Esophagus squamous epithelium (tissue), 5 donors: Measurements from ENCODE around the gene CCL25. TPM values are rescaled to one million over a fixed set of nuclear protein-coding genes. Genes with fewer than 3 reads are reported as not detected.
"Not testable (repeated sequence)": the region's sequence is repeated elsewhere in the genome, so short reads cannot be mapped to it uniquely, and the experiment has no call there.

Experiments
- DNase-seq: peaks from one replicate; lab custom pipeline; 2025; lab: John Stamatoyannopoulos, UW
- H3K27ac ChIP-seq, 4 donors: fragments of 200-600 bp; sonication (generic); one replicate each; pipeline ENCODE4 v1.5.1; 2016 to 2019; ENCODE audit warnings: mild to moderate bottlenecking in 1 of 4
- H3K27me3 ChIP-seq, 4 donors: fragments of 200-600 bp; sonication (generic); 1 replicate in 3 of 4; 2 replicates in 1 of 4; pipeline versions ENCODE4 v1.5.1 to v1.6.0; 2017 to 2021; ENCODE audit warnings: antibody characterized with exemption in 1 of 4
- H3K36me3 ChIP-seq, 3 donors: fragments of 200-600 bp; sonication (generic); one replicate each; pipeline ENCODE4 v1.5.1; 2016 to 2019
- H3K4me1 ChIP-seq, 3 donors: fragments of 200-600 bp; sonication (generic); one replicate each; pipeline ENCODE4 v1.5.1; 2017 to 2019
- H3K4me3 ChIP-seq, 4 donors: fragments of 200-600 bp; sonication (generic); 1 replicate in 3 of 4; 2 replicates in 1 of 4; pipeline ENCODE4 v1.5.1; 2016 to 2019; ENCODE audit warnings: mild to moderate bottlenecking in 2 of 4, moderate library complexity in 1 of 4
- H3K9me3 ChIP-seq, 3 donors: fragments of 200-600 bp; sonication (generic); one replicate each; pipeline ENCODE4 v1.5.1; 2016 to 2019
- POLR2A ChIP-seq, 4 donors: fragments of 450-650 bp; IDR thresholded peaks; one replicate each; pipeline ENCODE4 v1.6.1; 2017; ENCODE audit warnings: antibody characterized with exemption in 4 of 4, mild to moderate bottlenecking in 4 of 4, moderate library complexity in 3 of 4
- WGBS, 2 donors: methylation state at CpG; one replicate each; pipeline ENCODE4 v1.1.5; 2018; 5-methylcytosine and 5-hydroxymethylcytosine counted together
- intact Hi-C: fragments of 100-400 bp; cut with DNase I; formaldehyde crosslinking; loops from one replicate; pipeline ENCODE4 v1.15.0; 2022
- total RNA-seq, 4 donors: library from RNA; depleted of rRNA; stranded (reverse); fragments of >200 nt; gene quantifications; one replicate each; pipeline ENCODE4 v1.1.0, GENCODE V29; 2016
- TF ChIP-seq, protein P1 (sequence below), 6 experiments: fragments of 450-650 bp in 4 of 6; fragments of 200-600 bp in 2 of 6; sonication (generic) in 2 of 6; IDR thresholded peaks; one replicate each; pipeline ENCODE4 v1.5.1; 2016 to 2019; ENCODE audit warnings: antibody characterized with exemption in 6 of 6, mild to moderate bottlenecking in 4 of 6, moderate library complexity in 4 of 6
- donor health status: DM: yes; HTN: yes; CAD: no.

Gene CCL25
- total RNA-seq, 4 donors from 2014 or later, result not detected

DNA sequence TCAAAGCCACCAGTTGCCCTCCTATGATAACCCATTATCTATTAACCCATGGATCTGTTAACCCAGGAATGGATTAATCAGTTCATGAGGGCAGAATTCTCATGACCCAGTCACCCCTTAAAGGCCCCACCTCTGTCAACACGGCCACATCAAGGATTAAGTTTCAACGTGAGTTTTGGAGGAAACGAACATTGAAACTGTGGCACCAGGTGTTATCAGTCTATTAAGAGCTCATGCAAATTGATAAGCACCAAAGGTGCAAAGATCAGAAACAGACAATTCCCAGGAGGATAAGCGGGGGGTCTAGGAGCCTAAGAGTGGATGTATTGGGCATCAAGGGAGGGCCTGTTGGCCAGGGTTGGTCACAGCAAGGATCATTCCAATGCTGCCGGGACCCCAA lies 27.2 kb upstream of the CCL25 start:
- no peaks in the 10 kb centered on the region for H3K36me3 ChIP-seq
- H3K9me3 ChIP-seq, result no peaks in the 10 kb centered on the region
- no peaks in the 10 kb centered on the region for H3K4me1 ChIP-seq
- no peak for DNase-seq
- TF ChIP-seq, protein P1, sequence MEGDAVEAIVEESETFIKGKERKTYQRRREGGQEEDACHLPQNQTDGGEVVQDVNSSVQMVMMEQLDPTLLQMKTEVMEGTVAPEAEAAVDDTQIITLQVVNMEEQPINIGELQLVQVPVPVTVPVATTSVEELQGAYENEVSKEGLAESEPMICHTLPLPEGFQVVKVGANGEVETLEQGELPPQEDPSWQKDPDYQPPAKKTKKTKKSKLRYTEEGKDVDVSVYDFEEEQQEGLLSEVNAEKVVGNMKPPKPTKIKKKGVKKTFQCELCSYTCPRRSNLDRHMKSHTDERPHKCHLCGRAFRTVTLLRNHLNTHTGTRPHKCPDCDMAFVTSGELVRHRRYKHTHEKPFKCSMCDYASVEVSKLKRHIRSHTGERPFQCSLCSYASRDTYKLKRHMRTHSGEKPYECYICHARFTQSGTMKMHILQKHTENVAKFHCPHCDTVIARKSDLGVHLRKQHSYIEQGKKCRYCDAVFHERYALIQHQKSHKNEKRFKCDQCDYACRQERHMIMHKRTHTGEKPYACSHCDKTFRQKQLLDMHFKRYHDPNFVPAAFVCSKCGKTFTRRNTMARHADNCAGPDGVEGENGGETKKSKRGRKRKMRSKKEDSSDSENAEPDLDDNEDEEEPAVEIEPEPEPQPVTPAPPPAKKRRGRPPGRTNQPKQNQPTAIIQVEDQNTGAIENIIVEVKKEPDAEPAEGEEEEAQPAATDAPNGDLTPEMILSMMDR (IDR thresholded peaks at IDR 0.05), result no peak
- no peak for TF ChIP-seq POLR2A (IDR thresholded peaks at IDR 0.05)
- no peak overlapping the region for H3K27ac ChIP-seq
- H3K27me3 ChIP-seq, result no peaks in the 10 kb centered on the region
- intact Hi-C loops, result no loop called here
- WGBS, 2 donors, result 78 to 83% methylated on average over 4 to 5 of the region's 5 CpGs
- no peak overlapping the region for H3K4me3 ChIP-seq

DNA sequence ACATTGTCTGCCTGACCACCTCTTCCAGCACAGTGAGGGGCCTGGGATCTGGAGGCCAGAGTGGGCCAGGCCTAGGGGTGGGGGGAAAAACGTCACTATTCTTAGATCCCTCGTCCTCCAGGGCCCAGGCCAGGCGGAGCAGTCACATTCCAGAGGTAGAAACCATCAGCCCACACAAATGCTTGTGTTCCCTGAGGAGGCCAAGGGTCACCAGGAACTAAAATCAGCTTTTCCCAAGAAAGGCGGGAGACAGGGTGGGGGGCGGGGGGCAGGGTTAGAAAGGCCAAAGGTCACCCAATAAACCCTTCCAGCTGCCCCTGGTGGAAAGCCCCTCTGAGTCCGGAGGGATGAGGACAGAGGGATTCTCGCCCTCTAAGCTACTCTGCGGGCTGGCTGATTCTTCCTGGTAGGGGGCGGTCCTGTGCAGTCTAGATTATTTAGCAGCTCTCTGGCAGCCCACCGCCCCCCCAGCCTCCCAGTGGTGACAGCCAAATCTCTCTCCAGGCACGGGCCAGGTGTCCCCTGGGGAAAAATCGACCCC lies 23.5 kb upstream of the CCL25 start:
- intact Hi-C loops, result no loop called here
- H3K27me3 ChIP-seq, result no peaks in the 10 kb centered on the region
- H3K4me3 ChIP-seq, result no peak overlapping the region
- no peak for DNase-seq
- no peaks in the 10 kb centered on the region for H3K36me3 ChIP-seq
- 42 to 53% methylated on average over 7 to 10 of the region's 12 CpGs for WGBS, 2 donors
- H3K9me3 ChIP-seq, result no peaks in the 10 kb centered on the region
- no peak for TF ChIP-seq POLR2A (IDR thresholded peaks at IDR 0.05)
- TF ChIP-seq, protein P1 (IDR thresholded peaks at IDR 0.05), result no peak
- no peaks in the 10 kb centered on the region for H3K4me1 ChIP-seq
- no peak overlapping the region for H3K27ac ChIP-seq

DNA sequence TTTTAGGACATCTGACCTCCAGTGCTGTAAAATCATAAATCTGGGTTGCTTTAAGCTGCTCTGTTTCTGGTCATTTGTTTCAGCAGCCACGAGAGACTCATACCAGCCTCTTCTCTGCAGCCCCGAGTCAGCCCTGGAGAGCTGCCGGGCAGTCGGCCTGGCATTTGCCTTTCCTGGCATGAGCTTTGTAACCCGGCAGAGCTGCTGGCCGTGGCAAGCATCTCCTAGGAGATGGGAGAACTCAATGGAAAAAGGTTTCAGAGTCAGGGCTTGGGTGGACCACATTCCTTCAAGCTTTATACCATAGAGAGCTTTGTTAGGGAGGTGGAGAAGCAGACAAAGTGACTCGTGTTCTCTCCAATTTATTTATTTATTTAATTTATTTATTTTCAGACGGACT lies 21.6 kb upstream of the CCL25 start:
- Histone ChIP-seq H3K27me3 (no peaks in the 10 kb centered on the region), H3K4me1 (no peaks in the 10 kb centered on the region), H3K9me3 (no peaks in the 10 kb centered on the region), H3K36me3 (no peaks in the 10 kb centered on the region), H3K4me3 (no peak overlapping the region), H3K27ac (no peak overlapping the region)
- DNase-seq, result no peak
- intact Hi-C loops, result no loop called here
- TF ChIP-seq, protein P1 (IDR thresholded peaks at IDR 0.05), result no peak
- no peak for TF ChIP-seq POLR2A (IDR thresholded peaks at IDR 0.05)
- WGBS, 2 donors, result 76 to 78% methylated on average over 8 of the region's 8 CpGs

DNA sequence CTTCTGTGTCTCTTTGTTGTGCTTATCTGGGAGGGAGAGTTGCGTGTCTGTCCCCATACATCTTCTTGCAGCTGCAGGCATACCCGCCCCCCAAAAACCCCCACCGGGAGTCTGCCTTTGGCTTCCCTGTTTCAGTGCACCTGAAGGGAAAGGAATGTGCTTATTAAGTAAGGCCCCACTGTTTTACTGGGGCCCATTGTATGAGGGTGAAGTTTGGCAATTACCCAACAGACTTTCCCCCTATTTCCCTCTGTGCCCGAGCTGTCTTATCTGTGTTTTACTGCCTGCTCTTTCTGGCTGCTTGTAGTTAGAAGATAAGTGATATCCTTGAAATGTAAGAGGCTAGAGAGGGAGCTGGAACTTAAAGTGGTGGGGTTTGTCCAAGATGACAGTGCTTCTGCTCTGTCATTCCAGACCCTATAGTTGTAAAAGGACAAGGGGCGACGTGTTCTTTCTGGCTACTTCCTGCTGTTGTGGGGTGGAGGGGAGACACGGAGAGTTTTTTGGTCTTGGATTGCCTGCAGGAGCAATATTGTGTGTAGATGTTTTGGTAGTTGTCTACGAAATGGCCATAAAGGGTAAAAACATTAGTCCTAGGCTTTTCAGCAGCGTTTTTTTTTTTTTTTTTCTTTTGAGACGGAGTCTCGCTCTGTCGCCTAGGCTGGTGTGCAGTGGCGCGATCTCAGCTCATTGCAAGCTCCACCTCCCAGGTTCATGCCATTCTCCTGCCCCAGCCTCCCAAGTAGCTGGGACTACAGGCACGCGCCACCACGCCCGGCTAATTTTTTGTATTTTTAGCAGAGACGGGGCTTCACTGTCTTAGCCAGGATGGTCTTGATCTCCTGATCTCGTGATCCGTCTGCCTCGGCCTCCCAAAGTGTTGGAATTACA lies 19.0 kb upstream of the CCL25 start:
- DNase-seq, intact Hi-C loops: not testable (repeated sequence)

DNA sequence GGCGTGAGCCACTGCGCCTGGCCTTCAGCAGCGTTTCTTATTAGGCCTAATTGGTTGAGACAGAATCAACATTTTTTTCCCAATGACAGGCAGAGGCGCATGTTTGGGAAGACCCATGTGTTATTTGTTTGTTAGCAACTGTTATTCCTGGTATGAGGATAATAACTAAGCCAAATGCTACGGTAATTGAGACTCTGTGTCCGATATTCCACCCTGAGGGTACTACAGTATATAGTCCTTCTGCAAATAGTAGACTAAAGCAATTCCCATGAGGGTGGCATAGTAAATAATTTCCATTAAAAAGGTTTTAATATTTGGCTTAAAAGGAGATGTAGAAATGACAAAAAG lies 18.4 kb upstream of the CCL25 start:
- Histone ChIP-seq H3K27ac (no peak overlapping the region), H3K27me3 (peaks cover 0 to 28% (median 0%) of the 10 kb centered on the region in 4 donors), H3K4me1 (no peaks in the 10 kb centered on the region), H3K4me3 (no peak overlapping the region), H3K9me3 (no peaks in the 10 kb centered on the region), H3K36me3 (no peaks in the 10 kb centered on the region)
- no peak for DNase-seq
- 79 to 89% methylated on average over 6 of the region's 6 CpGs for WGBS, 2 donors
- intact Hi-C loops, result no loop called here
- TF ChIP-seq, protein P1 (IDR thresholded peaks at IDR 0.05), result no peak
- no peak for TF ChIP-seq POLR2A (IDR thresholded peaks at IDR 0.05)

More for the DNA sequence above, 19.0 kb upstream of the CCL25 start:
- not testable (repeated sequence) for H3K4me1 ChIP-seq, H3K36me3 ChIP-seq, H3K9me3 ChIP-seq, H3K4me3 ChIP-seq, H3K27ac ChIP-seq
- H3K27me3 ChIP-seq, result peaks cover 0 to 25% (median 0%) of the 10 kb centered on the region in 4 donors
- WGBS, 2 donors, result 60 to 73% methylated on average over 16 to 22 of the region's 22 CpGs
